Measurements from ENCODE around the gene KLK7.

KLK7 gene

DNA sequence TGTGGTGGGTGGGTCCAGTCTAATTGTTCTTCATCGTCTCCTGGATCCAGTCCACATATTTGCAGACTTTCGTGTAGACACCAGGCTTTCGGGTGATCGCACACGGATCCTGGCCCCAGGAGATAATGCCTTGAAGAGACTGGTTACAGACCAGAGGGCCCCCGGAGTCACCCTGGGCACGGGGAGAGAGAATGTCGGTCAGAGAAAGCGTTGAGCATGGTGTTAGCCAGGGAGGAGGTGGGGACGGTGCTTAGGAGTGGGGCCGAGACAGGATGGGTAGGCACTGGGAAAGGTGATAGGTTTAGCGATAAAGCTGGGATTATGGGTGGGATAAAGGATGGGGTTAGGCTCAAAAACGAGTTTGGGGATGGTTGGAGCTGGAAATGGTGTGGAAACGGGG, 38.8 kb upstream of the KLK7 start:
- Histone ChIP-seq H3K18ac (ENCODE audit: low read depth in 1 of 2, low read length in 2 of 2) (no peak overlapping the region), H3K9ac (ENCODE audit: low read length) (no peak overlapping the region), H3K27ac (ENCODE audit: low read length, poor library complexity, severe bottlenecking) (no peak overlapping the region), H3K27me3 (ENCODE audit: control insufficient read depth in 1 of 2, insufficient read depth in 1 of 2, low read length in 2 of 2) (peaks cover 26 to 72% of the 10 kb centered on the region in 2 experiments), H3K23ac (ENCODE audit: low read length in 2 of 2) (no peak overlapping the region), H3K4ac (ENCODE audit: low read depth in 1 of 2, low read length in 2 of 2) (no peak overlapping the region), H3K36me3 (ENCODE audit: control insufficient read depth in 1 of 2, insufficient read depth in 2 of 2, low read depth in 1 of 2, low read length in 2 of 2) (no peaks in the 10 kb centered on the region), H3K4me2 (ENCODE audit: low read length, poor library complexity, severe bottlenecking) (no peak overlapping the region), H2BK5ac (ENCODE audit: low read depth, low read length, poor library complexity, severe bottlenecking) (no peak overlapping the region), H4K8ac (ENCODE audit: low read length) (no peak overlapping the region), H3K4me1 (ENCODE audit: control insufficient read depth, insufficient read depth, low read depth, low read length) (peaks cover 4% of the 10 kb centered on the region), H2AK5ac (ENCODE audit: low read length, severe bottlenecking) (no peak overlapping the region), H2BK120ac (ENCODE audit: low read depth, low read length) (no peak overlapping the region), H2BK12ac (ENCODE audit: low read length in 2 of 2) (no peak overlapping the region), H2AFZ (ENCODE audit: low read depth, low read length) (no peak overlapping the region), H3K9me3 (ENCODE audit: control insufficient read depth, low read length) (no peaks in the 10 kb centered on the region), H3K79me1 (replicated peaks; ENCODE audit: low read length, poor library complexity, severe bottlenecking) (no peaks in the 10 kb centered on the region), H3K4me3 (ENCODE audit: insufficient read depth in 1 of 2, low read depth in 1 of 2, low read length in 2 of 2) (no peak overlapping the region), H2BK15ac (ENCODE audit: low read depth, poor library complexity, severe bottlenecking) (no peak overlapping the region), H3K14ac (ENCODE audit: low read length in 2 of 2) (no peak overlapping the region), H4K91ac (ENCODE audit: low read length) (no peak overlapping the region)
- 69% methylated on average over 14 of the region's 14 CpGs for WGBS
- no peak for DNase-seq

DNA sequence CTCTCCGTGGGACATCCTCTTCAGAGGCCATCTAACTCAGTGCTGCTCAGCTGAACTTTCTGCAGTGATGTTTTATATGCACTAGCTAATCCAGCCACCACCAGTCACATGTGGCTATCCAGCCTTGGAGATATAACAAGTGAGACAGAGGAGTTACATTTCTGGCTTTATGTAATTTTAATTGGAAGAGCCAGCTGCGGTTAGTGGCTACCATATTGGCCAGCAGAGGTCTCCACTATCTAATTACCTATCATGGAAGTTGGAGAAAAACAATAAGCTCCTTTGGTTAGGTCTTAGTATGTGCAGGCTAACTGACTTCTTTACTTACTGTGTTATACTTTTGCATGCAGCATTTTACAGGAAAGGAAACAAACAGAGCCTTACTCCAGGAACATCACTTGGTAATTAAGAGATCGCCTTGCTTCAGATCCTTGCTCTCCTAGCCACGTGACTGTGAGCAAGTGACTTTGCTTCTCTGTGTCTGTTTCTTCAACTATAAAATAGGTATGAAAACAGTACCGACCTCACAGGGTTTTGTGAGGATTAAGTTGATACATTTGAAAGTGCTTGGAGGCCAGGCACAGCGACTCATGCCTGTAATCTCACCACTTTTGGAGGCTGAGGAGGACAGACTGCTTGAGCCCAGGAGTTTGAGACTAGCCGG, 37.4 kb upstream of the KLK7 start:
- Histone ChIP-seq H3K79me1 (replicated peaks; ENCODE audit: low read length, poor library complexity, severe bottlenecking) (no peaks in the 10 kb centered on the region), H3K18ac (ENCODE audit: low read depth in 1 of 2, low read length in 2 of 2) (no peak overlapping the region), H2AK5ac (ENCODE audit: low read length, severe bottlenecking) (no peak overlapping the region), H2BK12ac (ENCODE audit: low read length in 2 of 2) (no peak overlapping the region), H3K27ac (ENCODE audit: low read length, poor library complexity, severe bottlenecking) (no peak overlapping the region), H3K4ac (ENCODE audit: low read depth in 1 of 2, low read length in 2 of 2) (no peak overlapping the region), H4K91ac (ENCODE audit: low read length) (no peak overlapping the region), H2BK120ac (ENCODE audit: low read depth, low read length) (no peak overlapping the region), H3K36me3 (ENCODE audit: control insufficient read depth in 1 of 2, insufficient read depth in 2 of 2, low read depth in 1 of 2, low read length in 2 of 2) (no peaks in the 10 kb centered on the region), H3K4me3 (ENCODE audit: insufficient read depth in 1 of 2, low read depth in 1 of 2, low read length in 2 of 2) (no peak overlapping the region), H2BK5ac (ENCODE audit: low read depth, low read length, poor library complexity, severe bottlenecking) (no peak overlapping the region), H3K14ac (ENCODE audit: low read length in 2 of 2) (no peak overlapping the region), H3K23ac (ENCODE audit: low read length in 2 of 2) (no peak overlapping the region), H2BK15ac (ENCODE audit: low read depth, poor library complexity, severe bottlenecking) (no peak overlapping the region), H4K8ac (ENCODE audit: low read length) (no peak overlapping the region), H3K27me3 (ENCODE audit: control insufficient read depth in 1 of 2, insufficient read depth in 1 of 2, low read length in 2 of 2) (peaks cover 37 to 71% of the 10 kb centered on the region in 2 experiments), H3K9ac (ENCODE audit: low read length) (no peak overlapping the region), H3K4me1 (ENCODE audit: control insufficient read depth, insufficient read depth, low read depth, low read length) (peaks cover 12% of the 10 kb centered on the region), H3K4me2 (ENCODE audit: low read length, poor library complexity, severe bottlenecking) (no peak overlapping the region), H2AFZ (ENCODE audit: low read depth, low read length) (no peak overlapping the region), H3K9me3 (ENCODE audit: control insufficient read depth, low read length) (no peaks in the 10 kb centered on the region)
- DNase-seq = peak; percentile 47
- 43% methylated on average over 7 of the region's 7 CpGs for WGBS

DNA sequence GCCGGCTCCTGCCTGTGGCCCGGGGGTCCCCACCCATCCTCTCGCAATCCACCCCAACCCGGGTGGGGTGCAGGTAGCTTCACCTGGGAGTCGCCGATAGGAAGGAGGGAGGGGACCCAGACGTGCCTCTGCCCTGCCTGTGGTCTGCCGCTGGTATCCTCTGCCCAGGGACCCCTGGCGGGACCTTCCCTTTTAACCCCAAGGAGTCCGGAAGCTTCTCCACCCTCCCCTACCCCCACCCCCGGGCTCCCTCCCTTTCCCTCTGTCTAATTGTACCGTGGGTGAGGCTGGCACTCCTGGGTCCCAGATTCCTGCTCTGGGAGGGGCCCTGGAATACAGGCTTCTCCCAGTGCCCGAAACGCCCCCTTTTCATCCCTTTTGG, 35.8 kb upstream of the KLK7 start, which contains the start of gene KLK10:
KLK10 (minus strand) TSS at position 166 of the 382 bp plus-strand sequence. CDS start 579 bp downstream, outside the sequence.
- Histone ChIP-seq H3K27ac (ENCODE audit: low read length, poor library complexity, severe bottlenecking) (no peak within 1 kb of the TSS), H2AFZ (ENCODE audit: low read depth, low read length) (no peak within 1 kb of the TSS), H3K4me3 (ENCODE audit: insufficient read depth in 1 of 2, low read depth in 1 of 2, low read length in 2 of 2) (no peak within 1 kb of the TSS), H3K9me3 (ENCODE audit: control insufficient read depth, low read length) (no peaks in the 10 kb centered on the region), H2BK120ac (ENCODE audit: low read depth, low read length) (no peak within 1 kb of the TSS), H3K79me1 (replicated peaks; ENCODE audit: low read length, poor library complexity, severe bottlenecking) (no peaks in the 10 kb centered on the region), H4K8ac (ENCODE audit: low read length) (no peak within 1 kb of the TSS), H2BK12ac (ENCODE audit: low read length in 2 of 2) (no peak within 1 kb of the TSS), H3K14ac (ENCODE audit: low read length in 2 of 2) (peak within 1 kb of the TSS in 1 of 2 experiments; percentile 28), H3K9ac (ENCODE audit: low read length) (no peak within 1 kb of the TSS), H3K36me3 (ENCODE audit: control insufficient read depth in 1 of 2, insufficient read depth in 2 of 2, low read depth in 1 of 2, low read length in 2 of 2) (peaks cover 0 to 4% of the 10 kb centered on the region in 2 experiments), H4K91ac (ENCODE audit: low read length) (no peak within 1 kb of the TSS), H2AK5ac (ENCODE audit: low read length, severe bottlenecking) (no peak within 1 kb of the TSS), H3K4ac (ENCODE audit: low read depth in 1 of 2, low read length in 2 of 2) (no peak within 1 kb of the TSS), H3K27me3 (ENCODE audit: control insufficient read depth in 1 of 2, insufficient read depth in 1 of 2, low read length in 2 of 2) (peaks cover 37 to 69% of the 10 kb centered on the region in 2 experiments), H3K4me1 (ENCODE audit: control insufficient read depth, insufficient read depth, low read depth, low read length) (peaks cover 12% of the 10 kb centered on the region), H2BK15ac (ENCODE audit: low read depth, poor library complexity, severe bottlenecking) (no peak within 1 kb of the TSS), H2BK5ac (ENCODE audit: low read depth, low read length, poor library complexity, severe bottlenecking) (no peak within 1 kb of the TSS), H3K4me2 (ENCODE audit: low read length, poor library complexity, severe bottlenecking) (no peak within 1 kb of the TSS), H3K23ac (ENCODE audit: low read length in 2 of 2) (no peak within 1 kb of the TSS), H3K18ac (ENCODE audit: low read depth in 1 of 2, low read length in 2 of 2) (no peak within 1 kb of the TSS)
- 14% methylated on average over 10 of the region's 14 CpGs for WGBS
- no peak for DNase-seq

DNA sequence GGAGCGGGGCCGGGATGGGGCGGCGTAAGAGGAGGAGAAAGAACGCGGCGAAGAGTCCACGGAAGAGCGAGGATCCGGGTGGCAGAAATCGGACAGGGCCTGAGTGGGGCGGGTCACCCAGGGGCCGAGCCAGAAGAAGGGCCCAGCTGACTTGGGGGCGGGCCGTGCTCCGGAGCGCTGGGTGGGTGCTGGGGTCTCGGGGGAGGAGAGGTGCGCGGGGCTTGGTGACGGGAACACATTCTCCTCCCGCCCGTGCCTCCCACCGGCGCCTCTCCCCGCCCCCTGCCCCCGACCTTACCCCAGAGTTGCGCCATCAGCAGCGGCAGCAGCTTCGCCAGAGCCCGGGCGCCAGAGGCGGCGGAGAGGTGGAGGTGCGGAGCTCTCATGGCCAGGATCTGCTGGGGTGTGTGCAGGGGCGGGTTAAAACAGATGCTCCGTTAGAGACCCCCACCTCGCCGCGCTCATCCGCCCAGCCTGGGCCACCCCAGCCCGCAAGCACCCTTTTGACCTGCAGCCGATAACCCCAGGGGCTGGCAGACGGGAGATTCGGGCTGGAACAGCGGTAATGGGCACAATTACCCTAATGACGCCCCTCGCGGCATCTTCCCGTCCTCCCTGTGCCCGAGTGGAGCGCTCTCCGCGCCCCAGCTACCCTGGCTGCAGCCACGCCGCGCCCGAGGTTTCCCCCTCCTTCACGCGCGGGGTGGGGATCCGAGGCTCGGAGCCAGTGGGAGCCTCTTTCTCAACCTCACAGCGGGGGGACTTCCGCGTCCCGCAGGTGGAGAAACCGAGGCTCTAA, 35.2 kb upstream of the KLK7 start:
- Histone ChIP-seq H3K27me3 (ENCODE audit: control insufficient read depth in 1 of 2, insufficient read depth in 1 of 2, low read length in 2 of 2) (peaks cover 37 to 71% of the 10 kb centered on the region in 2 experiments), H3K4me2 (ENCODE audit: low read length, poor library complexity, severe bottlenecking) (no peak overlapping the region), H2BK12ac (ENCODE audit: low read length in 2 of 2) (no peak overlapping the region), H3K79me1 (replicated peaks; ENCODE audit: low read length, poor library complexity, severe bottlenecking) (no peaks in the 10 kb centered on the region), H3K4me1 (ENCODE audit: control insufficient read depth, insufficient read depth, low read depth, low read length) (peaks cover 12% of the 10 kb centered on the region), H3K27ac (ENCODE audit: low read length, poor library complexity, severe bottlenecking) (no peak overlapping the region), H2AK5ac (ENCODE audit: low read length, severe bottlenecking) (no peak overlapping the region), H4K8ac (ENCODE audit: low read length) (no peak overlapping the region), H3K36me3 (ENCODE audit: control insufficient read depth in 1 of 2, insufficient read depth in 2 of 2, low read depth in 1 of 2, low read length in 2 of 2) (peaks cover 0 to 4% of the 10 kb centered on the region in 2 experiments), H2AFZ (ENCODE audit: low read depth, low read length) (no peak overlapping the region), H3K18ac (ENCODE audit: low read depth in 1 of 2, low read length in 2 of 2) (no peak overlapping the region), H3K4ac (ENCODE audit: low read depth in 1 of 2, low read length in 2 of 2) (no peak overlapping the region), H3K14ac (ENCODE audit: low read length in 2 of 2) (no peak overlapping the region), H3K9me3 (ENCODE audit: control insufficient read depth, low read length) (no peaks in the 10 kb centered on the region), H4K91ac (ENCODE audit: low read length) (no peak overlapping the region), H2BK5ac (ENCODE audit: low read depth, low read length, poor library complexity, severe bottlenecking) (no peak overlapping the region), H3K23ac (ENCODE audit: low read length in 2 of 2) (no peak overlapping the region), H2BK120ac (ENCODE audit: low read depth, low read length) (no peak overlapping the region), H3K4me3 (ENCODE audit: insufficient read depth in 1 of 2, low read depth in 1 of 2, low read length in 2 of 2) (no peak overlapping the region), H2BK15ac (ENCODE audit: low read depth, poor library complexity, severe bottlenecking) (no peak overlapping the region), H3K9ac (ENCODE audit: low read length) (no peak overlapping the region)
- 2% methylated on average over 44 of the region's 68 CpGs for WGBS
- no peak for DNase-seq
